Panc1 (cell line): ENCODE results near the gene CHST13.

Experiments used
- CTCF ChIP-seq: fragments of 450-650 bp; IDR thresholded peaks from 2 replicates; pipeline ENCODE4 v1.5.1; 2017; ENCODE audit warnings: mild to moderate bottlenecking
- POLR2AphosphoS5 ChIP-seq: IDR thresholded peaks from 2 replicates; pipeline ENCODE4 v1.6.1; 2012; ENCODE audit warnings: mild to moderate bottlenecking, low read depth, low read length, moderate library complexity
- SIN3A ChIP-seq: IDR thresholded peaks from 2 replicates; pipeline ENCODE4 v1.6.1; 2012; ENCODE audit warnings: low read depth, mild to moderate bottlenecking, low read length, moderate library complexity, borderline replicate concordance; ENCODE audit not compliant: insufficient read depth

GRCh38 chr3:126525853-126526667 lies 2.1 kb downstream of the CHST13 start:
- no peak for TF ChIP-seq POLR2AphosphoS5
- TF ChIP-seq CTCF: no peak
- no peak for TF ChIP-seq SIN3A
